BLaER1 (cell line): Measurements from ENCODE around the gene AADAT.

Experiments used
- H3K27ac ChIP-seq: shearing (Covaris generic); formaldehyde crosslinking; 2 replicates; pipeline ENCODE4 v1.8.1; 2022
- H3K27me3 ChIP-seq: shearing (Covaris generic); formaldehyde crosslinking; 2 replicates; pipeline ENCODE4 v1.8.1; 2022
- H3K36me3 ChIP-seq: shearing (Covaris generic); formaldehyde crosslinking; 2 replicates; pipeline ENCODE4 v1.8.1; 2022
- H3K4me1 ChIP-seq: shearing (Covaris generic); formaldehyde crosslinking; 2 replicates; pipeline ENCODE4 v1.8.1; 2022
- H3K4me2 ChIP-seq: shearing (Covaris generic); formaldehyde crosslinking; 2 replicates; pipeline ENCODE4 v1.8.1; 2022
- H3K4me3 ChIP-seq: shearing (Covaris generic); formaldehyde crosslinking; 2 replicates; pipeline ENCODE4 v1.8.1; 2022
- H3K9ac ChIP-seq: shearing (Covaris generic); formaldehyde crosslinking; 2 replicates; pipeline ENCODE4 v1.8.1; 2022
- H3K9me3 ChIP-seq: shearing (Covaris generic); formaldehyde crosslinking; 2 replicates; pipeline ENCODE4 v1.8.1; 2022
- H4K20me1 ChIP-seq: shearing (Covaris generic); formaldehyde crosslinking; 2 replicates; pipeline ENCODE4 v1.8.1; 2022
- Cebpa-rat ChIP-seq: shearing (Covaris generic); IDR thresholded peaks from 2 replicates; pipeline ENCODE4 v1.8.1; 2022

The AADAT gene

DNA sequence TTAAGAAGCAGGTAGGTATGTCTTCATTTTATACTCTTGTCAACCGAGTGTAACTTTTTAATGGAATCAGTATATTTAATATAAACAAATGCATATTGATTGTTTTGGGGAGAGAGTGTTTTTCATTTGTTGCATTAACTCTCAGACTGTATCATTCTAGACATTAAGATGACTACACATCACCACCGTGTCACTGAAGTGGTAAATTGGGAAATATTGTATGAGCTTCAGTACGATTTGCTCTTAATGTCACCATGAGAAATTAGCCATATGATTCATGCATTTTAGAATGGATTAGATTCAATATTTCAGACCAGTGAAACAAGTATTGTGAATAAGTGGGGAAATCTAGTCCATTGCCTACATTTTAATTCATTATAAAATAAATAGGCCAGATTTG lies 53.9 kb downstream of the AADAT start:
- H3K27ac ChIP-seq = no peak overlapping the region
- no peaks in the 10 kb centered on the region for H4K20me1 ChIP-seq
- H3K4me2 ChIP-seq = no peak overlapping the region
- no peak for TF ChIP-seq Cebpa-rat
- H3K4me3 ChIP-seq = no peak overlapping the region
- H3K4me1 ChIP-seq = no peaks in the 10 kb centered on the region
- no peaks in the 10 kb centered on the region for H3K36me3 ChIP-seq
- H3K27me3 ChIP-seq = no peaks in the 10 kb centered on the region
- no peaks in the 10 kb centered on the region for H3K9me3 ChIP-seq
- H3K9ac ChIP-seq = no peak overlapping the region

DNA sequence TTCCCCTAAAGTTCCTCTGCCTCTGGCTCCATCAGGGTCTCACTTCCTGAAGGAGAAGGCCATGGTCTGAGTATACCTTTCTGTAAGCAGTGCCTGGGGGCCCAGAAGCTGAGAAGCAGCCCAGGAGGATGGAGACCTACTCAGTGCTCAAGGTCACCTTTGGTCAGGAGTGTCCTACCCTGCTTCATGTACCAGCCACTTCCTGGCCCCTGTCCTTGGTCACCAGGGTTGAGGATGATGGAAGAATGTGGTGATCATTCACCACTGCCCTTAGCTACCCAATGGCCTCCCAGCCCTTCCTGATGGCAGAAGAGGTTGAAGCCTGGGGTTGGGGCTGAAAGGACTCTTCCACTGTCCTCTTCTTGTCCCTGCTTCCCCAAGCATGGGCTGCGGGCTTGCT lies 54.5 kb downstream of the AADAT start:
- no peak overlapping the region for H3K4me2 ChIP-seq
- TF ChIP-seq Cebpa-rat = no peak
- H3K27ac ChIP-seq = no peak overlapping the region
- H3K9me3 ChIP-seq = no peaks in the 10 kb centered on the region
- H3K27me3 ChIP-seq = no peaks in the 10 kb centered on the region
- no peak overlapping the region for H3K4me3 ChIP-seq
- H4K20me1 ChIP-seq = no peaks in the 10 kb centered on the region
- H3K36me3 ChIP-seq = no peaks in the 10 kb centered on the region
- H3K4me1 ChIP-seq = no peaks in the 10 kb centered on the region
- H3K9ac ChIP-seq = no peak overlapping the region

DNA sequence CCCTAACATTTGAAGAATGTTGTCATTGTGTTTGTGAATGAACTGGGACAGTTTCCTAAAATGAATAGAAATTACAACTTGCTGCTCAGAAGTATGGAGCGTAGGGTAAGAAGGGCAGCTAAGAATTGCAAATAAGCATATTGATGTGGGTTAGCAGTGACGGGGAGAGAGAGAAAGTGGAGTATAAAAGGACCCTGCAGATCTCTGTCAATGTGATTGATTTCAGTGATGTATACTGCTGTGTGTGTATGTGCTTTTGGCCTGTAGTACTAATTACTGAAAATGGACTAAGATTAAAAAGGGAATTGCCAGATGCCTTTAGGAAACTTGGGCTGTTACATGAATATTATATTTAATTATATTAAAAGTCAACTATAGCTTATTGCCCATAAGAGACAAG lies 55.8 kb downstream of the AADAT start:
- Histone ChIP-seq H3K4me3 (no peak overlapping the region), H3K27ac (no peak overlapping the region), H3K4me1 (no peaks in the 10 kb centered on the region), H3K9ac (no peak overlapping the region), H3K9me3 (no peaks in the 10 kb centered on the region), H4K20me1 (no peaks in the 10 kb centered on the region), H3K4me2 (no peak overlapping the region), H3K27me3 (no peaks in the 10 kb centered on the region), H3K36me3 (no peaks in the 10 kb centered on the region)
- no peak for TF ChIP-seq Cebpa-rat

DNA sequence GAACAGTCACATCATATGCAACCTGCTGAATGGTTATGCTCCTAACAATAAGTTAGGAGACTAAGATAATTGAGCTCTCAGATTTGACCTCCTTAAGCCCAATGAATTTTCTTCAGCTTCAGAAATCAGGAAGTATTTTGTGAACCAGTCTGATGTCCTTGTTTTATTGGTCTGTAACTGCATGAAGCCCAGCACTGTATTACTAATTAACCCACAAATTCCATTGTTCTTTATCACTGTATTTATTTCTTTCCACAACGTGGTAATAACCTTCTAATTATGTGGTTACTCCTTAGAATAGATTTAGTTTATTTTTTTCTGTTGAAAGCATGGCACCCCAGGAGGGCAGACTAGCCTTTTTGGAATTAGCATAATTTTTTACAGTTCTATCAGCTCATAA lies 59.6 kb downstream of the AADAT start:
- no peaks in the 10 kb centered on the region for H3K36me3 ChIP-seq
- peaks cover 7% of the 10 kb centered on the region for H3K27me3 ChIP-seq
- TF ChIP-seq Cebpa-rat = no peak
- H4K20me1 ChIP-seq = no peaks in the 10 kb centered on the region
- H3K9ac ChIP-seq = no peak overlapping the region
- H3K27ac ChIP-seq = no peak overlapping the region
- peaks cover 6% of the 10 kb centered on the region; the same call in 1 of the 2 replicates for H3K9me3 ChIP-seq
- no peak overlapping the region for H3K4me3 ChIP-seq
- H3K4me2 ChIP-seq = no peak overlapping the region
- H3K4me1 ChIP-seq = peaks cover 5% of the 10 kb centered on the region

DNA sequence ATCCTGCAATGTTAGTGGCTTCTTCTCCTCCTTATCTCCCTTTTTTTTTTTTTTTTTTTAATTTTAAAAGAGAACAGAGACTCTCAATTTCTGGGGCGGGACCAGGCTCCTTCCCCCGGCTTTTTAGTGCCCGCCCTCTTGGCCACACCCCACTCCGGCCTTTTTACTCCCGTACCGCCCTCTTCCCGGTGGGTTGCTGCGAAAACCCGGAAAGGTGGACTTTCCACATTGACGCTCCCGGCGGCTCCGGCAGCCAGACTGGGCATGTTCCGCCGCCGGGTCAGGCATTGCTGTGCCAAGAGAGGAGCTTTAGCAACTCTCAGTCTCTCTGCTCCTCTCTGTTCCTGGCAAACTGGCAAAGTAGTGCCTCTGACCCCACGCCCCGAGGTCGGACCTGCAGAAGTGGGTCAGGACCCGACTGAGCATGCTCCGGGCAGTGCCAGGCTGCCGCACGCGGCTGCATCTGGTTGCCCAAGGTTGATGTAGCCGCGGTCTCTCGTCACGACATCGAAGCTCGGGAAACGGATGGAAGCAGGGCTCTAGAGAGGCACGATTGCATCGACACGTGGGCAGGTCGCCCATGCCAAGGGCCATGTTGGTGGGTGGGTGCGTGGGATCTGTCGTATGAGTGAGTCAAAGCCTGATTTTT lies 62.5 kb downstream of the AADAT start:
- no peak for TF ChIP-seq Cebpa-rat
- Histone ChIP-seq H3K4me3 (peak overlapping the region; percentile 88), H3K9ac (peak overlapping the region; percentile 76), H3K27ac (peak overlapping the region; percentile 82), H3K9me3 (peaks cover 6% of the 10 kb centered on the region; the same call in 1 of the 2 replicates), H3K4me1 (peaks cover 5% of the 10 kb centered on the region), H3K36me3 (no peaks in the 10 kb centered on the region), H4K20me1 (no peaks in the 10 kb centered on the region), H3K4me2 (peak overlapping the region; percentile 92), H3K27me3 (peaks cover 7% of the 10 kb centered on the region)

DNA sequence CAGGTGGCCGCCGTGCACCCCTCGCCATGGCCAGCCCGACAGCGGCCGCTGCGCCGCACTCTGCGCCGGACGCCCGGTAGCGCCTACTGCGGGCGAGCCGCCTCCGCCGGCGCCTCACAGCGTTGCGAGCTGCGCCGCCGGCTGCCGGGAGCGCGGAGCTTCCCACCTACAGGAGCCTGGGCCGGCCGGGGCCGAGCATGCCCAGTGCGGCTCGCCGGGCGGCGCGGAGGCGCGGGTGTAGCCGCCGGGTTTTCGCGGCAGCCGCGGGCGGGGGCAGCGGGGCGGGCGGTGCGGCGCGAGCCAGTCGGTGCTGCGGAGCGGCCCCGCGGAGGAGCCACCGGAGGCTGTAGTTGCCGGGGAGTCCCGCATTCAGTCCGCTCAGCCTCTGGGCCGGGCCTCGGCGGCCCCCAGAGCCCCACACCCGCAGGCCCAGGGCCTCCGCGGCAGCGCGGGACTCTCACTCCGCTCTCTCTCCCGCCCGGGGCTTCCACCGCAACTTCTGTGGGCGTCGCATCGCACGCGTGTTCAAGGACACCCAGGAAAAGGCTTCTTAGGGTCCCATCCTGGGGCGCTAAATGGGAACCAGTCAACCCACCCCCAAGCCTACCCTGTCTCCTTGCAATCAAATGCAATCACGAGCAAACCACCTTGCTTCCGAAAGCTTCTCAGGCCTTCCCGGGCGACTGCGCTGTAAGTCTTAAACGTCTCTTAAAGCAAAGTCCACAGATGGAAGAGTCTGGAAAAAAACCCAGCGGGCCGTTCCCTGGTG lies 63.3 kb downstream of the AADAT start, which contains the start of gene MFAP3L:
MFAP3L (minus strand) TSS at position 143 of the 769 bp plus-strand sequence. CDS start 20,518 bp downstream, outside the sequence.
- Histone ChIP-seq H3K4me1 (peaks cover 5% of the 10 kb centered on the region), H3K4me2 (peak within 1 kb of the TSS; percentile 92), H4K20me1 (no peaks in the 10 kb centered on the region), H3K9ac (peak within 1 kb of the TSS; percentile 88), H3K9me3 (peaks cover 6% of the 10 kb centered on the region; the same call in 1 of the 2 replicates), H3K4me3 (peak within 1 kb of the TSS; percentile 88), H3K27ac (peak within 1 kb of the TSS; percentile 82), H3K27me3 (peaks cover 7% of the 10 kb centered on the region), H3K36me3 (no peaks in the 10 kb centered on the region)
- TF ChIP-seq Cebpa-rat = no peak

DNA sequence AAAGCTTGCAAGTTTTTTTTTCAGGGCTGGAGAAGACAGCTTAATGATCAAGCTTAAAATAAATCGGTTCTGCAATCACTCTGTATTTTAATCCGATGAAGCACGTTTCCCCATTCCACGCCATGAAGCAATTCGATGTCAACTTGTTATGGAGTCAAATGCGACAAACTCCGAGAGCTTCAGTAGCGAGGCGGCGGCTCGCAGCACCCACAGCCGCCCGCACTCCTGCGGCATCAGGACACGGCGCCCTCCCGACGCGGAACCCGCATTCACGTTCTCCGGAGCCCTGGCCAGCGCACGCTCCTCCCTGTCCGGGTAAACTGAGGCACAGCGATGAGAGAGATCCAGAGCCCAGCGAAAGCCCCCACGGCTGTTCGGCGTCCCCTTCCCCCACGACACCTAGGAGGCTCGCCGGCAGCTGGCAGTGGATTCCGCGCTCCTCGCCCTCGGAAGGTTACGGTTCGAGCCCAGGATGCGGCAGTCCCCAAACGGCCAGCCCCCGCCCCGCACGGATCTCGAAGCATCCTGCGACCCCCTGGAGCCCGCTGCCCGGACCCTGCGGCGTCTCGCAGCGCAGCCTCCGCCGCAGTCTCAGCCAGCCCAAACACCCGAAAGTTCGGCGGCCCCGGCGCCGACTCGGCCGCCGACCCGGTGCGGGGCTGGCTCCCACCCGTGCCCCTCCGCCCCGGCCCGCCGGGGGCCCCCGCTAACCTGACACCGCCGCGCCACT lies 64.1 kb downstream of the AADAT start:
- Histone ChIP-seq H3K27me3 (peaks cover 7% of the 10 kb centered on the region), H3K9me3 (peaks cover 6% of the 10 kb centered on the region; the same call in 1 of the 2 replicates), H3K9ac (peak overlapping the region; percentile 88), H3K4me3 (peak overlapping the region; percentile 88), H4K20me1 (no peaks in the 10 kb centered on the region), H3K4me2 (peak overlapping the region; percentile 92), H3K27ac (no peak overlapping the region; the same call in 1 of the 2 replicates), H3K36me3 (no peaks in the 10 kb centered on the region), H3K4me1 (peaks cover 5% of the 10 kb centered on the region)
- no peak for TF ChIP-seq Cebpa-rat

DNA sequence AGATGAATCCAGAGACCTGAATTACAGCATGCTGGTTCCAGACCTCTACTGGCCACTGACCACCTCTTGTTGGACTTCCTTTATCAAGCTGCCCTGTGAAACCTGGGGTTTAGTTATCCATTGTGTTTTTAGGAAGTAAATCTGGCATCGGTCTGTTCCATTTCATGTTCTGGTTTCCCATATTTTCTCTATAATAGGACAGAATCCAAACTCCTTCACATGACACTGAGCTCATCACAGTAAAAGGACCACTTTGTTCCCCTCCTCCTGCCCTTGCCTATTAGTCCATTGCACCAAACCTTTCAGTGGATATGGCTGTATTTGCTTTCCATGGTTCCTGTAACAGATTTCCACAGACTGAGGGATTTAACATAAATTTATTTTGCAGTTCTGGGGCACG lies 67.5 kb downstream of the AADAT start:
- no peaks in the 10 kb centered on the region for H3K36me3 ChIP-seq
- H3K9ac ChIP-seq = no peak overlapping the region
- H4K20me1 ChIP-seq = no peaks in the 10 kb centered on the region
- peaks cover 5% of the 10 kb centered on the region for H3K4me1 ChIP-seq
- H3K27me3 ChIP-seq = peaks cover 7% of the 10 kb centered on the region
- no peak overlapping the region for H3K27ac ChIP-seq
- H3K4me3 ChIP-seq = no peak overlapping the region
- TF ChIP-seq Cebpa-rat = no peak
- no peaks in the 10 kb centered on the region for H3K9me3 ChIP-seq
- H3K4me2 ChIP-seq = no peak overlapping the region

DNA sequence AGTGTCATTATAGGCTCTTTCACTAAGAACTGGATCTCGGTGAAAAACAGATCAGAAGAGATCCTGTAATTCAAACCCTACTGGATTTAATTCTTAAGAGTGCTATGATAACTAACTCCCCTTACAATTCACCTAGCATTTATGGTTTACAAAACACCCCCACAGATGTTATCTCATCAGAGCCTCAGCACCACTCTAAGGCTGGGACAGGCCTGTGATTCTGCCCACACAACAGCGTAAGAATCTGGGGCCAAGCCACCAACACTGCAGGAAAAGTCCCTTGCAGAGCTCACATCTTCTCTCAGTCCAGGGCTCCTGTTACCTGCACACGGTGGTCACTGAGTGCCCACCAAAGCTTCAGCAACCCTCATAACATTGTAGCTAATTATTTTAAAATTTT lies 72.5 kb downstream of the AADAT start:
- H3K4me1 ChIP-seq = no peaks in the 10 kb centered on the region

More for the DNA sequence above, 72.5 kb downstream of the AADAT start:
- no peak overlapping the region for H3K9ac ChIP-seq
- H3K27me3 ChIP-seq = no peaks in the 10 kb centered on the region; the same call in 1 of the 2 replicates
- H3K4me3 ChIP-seq = no peak overlapping the region
- no peak for TF ChIP-seq Cebpa-rat
- no peaks in the 10 kb centered on the region for H3K36me3 ChIP-seq
- no peaks in the 10 kb centered on the region for H3K9me3 ChIP-seq
- no peak overlapping the region for H3K4me2 ChIP-seq
- no peak overlapping the region for H3K27ac ChIP-seq
- no peaks in the 10 kb centered on the region for H4K20me1 ChIP-seq
